Vagina (tissue), 2 donors: Measurements from ENCODE around the gene BICC1. TPM values are rescaled to one million over a fixed set of nuclear protein-coding genes. Genes with fewer than 3 reads are reported as not detected.

ENCODE experiments used
- DNase-seq, 2 donors: peaks; one replicate each; pipeline ENCODE4 v3.0.0-alpha.2; 2017; ENCODE audit errors: extremely low spot score in 2 of 2
- H3K27ac ChIP-seq: fragments of 200-600 bp; sonication (generic); one replicate; pipeline ENCODE4 v1.5.1; 2019
- H3K27me3 ChIP-seq: fragments of 200-600 bp; sonication (generic); one replicate; pipeline ENCODE4 v1.5.1; 2019
- H3K36me3 ChIP-seq, 2 donors: fragments of 200-600 bp; sonication (generic); one replicate each; pipeline ENCODE4 v1.5.1; 2017 to 2019
- H3K4me1 ChIP-seq: fragments of 200-600 bp; sonication (generic); one replicate; pipeline ENCODE4 v1.5.1; 2019
- H3K4me3 ChIP-seq, 2 donors: fragments of 200-600 bp; sonication (generic); 1 replicate in 1 of 2; 2 replicates in 1 of 2; pipeline ENCODE4 v1.5.1; 2016 to 2019
- H3K9me3 ChIP-seq: fragments of 200-600 bp; sonication (generic); one replicate; pipeline ENCODE4 v1.5.1; 2019
- CTCF ChIP-seq, 3 experiments: fragments of 450-650 bp in 2 of 3; fragments of 200-600 bp in 1 of 3; sonication (generic) in 1 of 3; IDR thresholded peaks; one replicate each; pipeline ENCODE4 v1.5.1; 2017 to 2019; ENCODE audit warnings: antibody characterized with exemption in 3 of 3, mild to moderate bottlenecking in 2 of 3, moderate library complexity in 2 of 3
- POLR2A ChIP-seq, 2 donors: fragments of 450-650 bp; IDR thresholded peaks; one replicate each; pipeline ENCODE4 v1.6.1; 2017; ENCODE audit warnings: antibody characterized with exemption in 2 of 2, mild to moderate bottlenecking in 2 of 2, moderate library complexity in 2 of 2
- POLR2AphosphoS5 ChIP-seq, 2 donors: sonication (generic); formaldehyde crosslinking; IDR thresholded peaks; one replicate each; pipeline ENCODE4 v1.9.0; 2017; ENCODE audit warnings: antibody characterized with exemption in 2 of 2, mild to moderate bottlenecking in 2 of 2, low read depth in 1 of 2; ENCODE audit not compliant: insufficient read depth in 1 of 2
- intact Hi-C: fragments of 100-400 bp; cut with DNase I; formaldehyde crosslinking; loops from one replicate; pipeline ENCODE4 v1.15.1; 2023
- total RNA-seq: library from RNA; depleted of rRNA; stranded (reverse); fragments of >200 nt; gene quantifications from one replicate; pipeline ENCODE4 v1.2.3, GENCODE V29; 2016

The BICC1 gene
- total RNA-seq, 1 donor from 2014 or later = 15.2 TPM

GRCh38 chr10:58806970-58807628 lies 294.4 kb downstream of the BICC1 start:
- intact Hi-C loops = no loop called here
- no peak overlapping the region for H3K27ac ChIP-seq
- H3K27me3 ChIP-seq = no peaks in the 10 kb centered on the region
- no peaks in the 10 kb centered on the region for H3K9me3 ChIP-seq
- no peak for DNase-seq
- TF ChIP-seq POLR2AphosphoS5 (IDR thresholded peaks at IDR 0.05; ENCODE audit: insufficient read depth in 1 of 2, low read depth in 1 of 2) (no peak), POLR2A (IDR thresholded peaks at IDR 0.05) (no peak), CTCF (IDR thresholded peaks at IDR 0.05) (no peak)
- H3K36me3 ChIP-seq = no peaks in the 10 kb centered on the region
- H3K4me1 ChIP-seq = no peaks in the 10 kb centered on the region
- no peak overlapping the region for H3K4me3 ChIP-seq

DNA sequence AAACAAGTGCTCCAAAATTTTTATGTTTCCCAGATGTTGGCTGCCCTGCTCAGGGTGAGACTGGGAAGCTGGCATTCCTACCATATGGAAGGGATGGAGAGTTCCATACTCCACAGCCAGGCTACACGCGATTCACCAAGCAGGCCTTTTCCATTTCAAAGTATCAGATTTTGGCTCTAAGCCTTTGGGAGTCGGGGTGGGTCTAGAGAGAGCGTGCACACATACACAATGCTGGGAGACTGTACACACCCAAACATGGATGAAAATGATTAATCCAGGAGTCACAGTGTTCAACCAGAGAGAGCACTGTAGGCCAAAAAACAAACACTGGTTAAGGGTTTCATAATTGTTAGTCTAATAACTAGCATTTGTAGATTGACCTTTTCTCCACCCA lies 295.0 kb downstream of the BICC1 start:
- no peak for DNase-seq
- intact Hi-C loops = no loop called here

GRCh38 chr10:58810751-58811150 lies 298.1 kb downstream of the BICC1 start:
- Histone ChIP-seq H3K4me1 (no peaks in the 10 kb centered on the region), H3K4me3 (no peak overlapping the region), H3K9me3 (no peaks in the 10 kb centered on the region), H3K27ac (no peak overlapping the region), H3K36me3 (no peaks in the 10 kb centered on the region), H3K27me3 (no peaks in the 10 kb centered on the region)
- no peak for DNase-seq
- intact Hi-C loops = no loop called here
- TF ChIP-seq POLR2AphosphoS5 (IDR thresholded peaks at IDR 0.05; ENCODE audit: insufficient read depth in 1 of 2, low read depth in 1 of 2) = no peak
- TF ChIP-seq CTCF (IDR thresholded peaks at IDR 0.05) = no peak
- no peak for TF ChIP-seq POLR2A (IDR thresholded peaks at IDR 0.05)

More for the DNA sequence above, 295.0 kb downstream of the BICC1 start:
- H3K9me3 ChIP-seq = no peaks in the 10 kb centered on the region
- no peaks in the 10 kb centered on the region for H3K36me3 ChIP-seq
- H3K4me3 ChIP-seq = no peak overlapping the region
- no peaks in the 10 kb centered on the region for H3K27me3 ChIP-seq
- no peak overlapping the region for H3K27ac ChIP-seq
- no peak for TF ChIP-seq POLR2AphosphoS5 (IDR thresholded peaks at IDR 0.05; ENCODE audit: insufficient read depth in 1 of 2, low read depth in 1 of 2)
- no peak for TF ChIP-seq CTCF (IDR thresholded peaks at IDR 0.05)
- TF ChIP-seq POLR2A (IDR thresholded peaks at IDR 0.05) = no peak
- H3K4me1 ChIP-seq = no peaks in the 10 kb centered on the region

DNA sequence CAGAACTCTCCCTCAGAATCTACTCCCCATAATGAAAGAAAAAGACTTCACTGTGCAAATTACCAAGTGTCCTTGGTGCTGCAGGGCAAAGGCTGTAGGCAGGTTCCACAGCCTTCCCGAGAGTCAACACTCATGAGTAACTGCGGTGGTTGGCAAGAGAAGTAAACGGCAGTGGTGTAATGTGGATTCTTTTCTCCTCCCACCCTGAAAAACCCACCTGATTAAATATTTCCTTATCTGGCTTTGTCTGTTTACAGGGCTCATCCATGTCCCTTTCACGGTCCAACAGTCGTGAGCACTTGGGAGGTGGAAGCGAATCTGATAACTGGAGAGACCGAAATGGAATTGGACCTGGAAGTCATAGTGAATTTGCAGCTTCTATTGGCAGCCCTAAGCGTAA lies 300.9 kb downstream of the BICC1 start:
- Histone ChIP-seq H3K4me1 (peaks cover 1% of the 10 kb centered on the region), H3K27ac (no peak overlapping the region), H3K9me3 (no peaks in the 10 kb centered on the region), H3K27me3 (no peaks in the 10 kb centered on the region), H3K36me3 (no peaks in the 10 kb centered on the region), H3K4me3 (no peak overlapping the region)
- intact Hi-C loops = no loop called here
- no peak for DNase-seq
- TF ChIP-seq POLR2AphosphoS5 (IDR thresholded peaks at IDR 0.05; ENCODE audit: insufficient read depth in 1 of 2, low read depth in 1 of 2) (no peak), CTCF (IDR thresholded peaks at IDR 0.05) (no peak), POLR2A (IDR thresholded peaks at IDR 0.05) (no peak)

- no peak for DNase-seq
- peaks cover 23% of the 10 kb centered on the region for H3K4me1 ChIP-seq
- H3K9me3 ChIP-seq = no peaks in the 10 kb centered on the region
- no peaks in the 10 kb centered on the region for H3K36me3 ChIP-seq
- no peak overlapping the region for H3K4me3 ChIP-seq
- intact Hi-C loops = no loop called here
- no peaks in the 10 kb centered on the region for H3K27me3 ChIP-seq
- H3K27ac ChIP-seq = no peak overlapping the region
- TF ChIP-seq CTCF (IDR thresholded peaks at IDR 0.05) (no peak), POLR2A (IDR thresholded peaks at IDR 0.05) (no peak), POLR2AphosphoS5 (IDR thresholded peaks at IDR 0.05; ENCODE audit: insufficient read depth in 1 of 2, low read depth in 1 of 2) (no peak)
These were observed 304.7 kb downstream of the BICC1 start for GRCh38 chr10:58817201-58817846.
